GM18520 (cell line): ENCODE measurements around the gene CRYBG1.
"Not testable (repeated sequence)": the region's sequence is repeated elsewhere in the genome, so short reads cannot be mapped to it uniquely, and the experiment has no call there.

Experiments
- ATAC-seq: cut with Tn5 transposase; IDR thresholded peaks from one replicate; pipeline ENCODE4 v1.9.1; 2021; ENCODE audit not compliant: unreplicated experiment

CRYBG1 gene

GRCh38 chr6:106546691-106547414 lies 186.3 kb downstream of the CRYBG1 start:
- ATAC-seq = no peak

DNA sequence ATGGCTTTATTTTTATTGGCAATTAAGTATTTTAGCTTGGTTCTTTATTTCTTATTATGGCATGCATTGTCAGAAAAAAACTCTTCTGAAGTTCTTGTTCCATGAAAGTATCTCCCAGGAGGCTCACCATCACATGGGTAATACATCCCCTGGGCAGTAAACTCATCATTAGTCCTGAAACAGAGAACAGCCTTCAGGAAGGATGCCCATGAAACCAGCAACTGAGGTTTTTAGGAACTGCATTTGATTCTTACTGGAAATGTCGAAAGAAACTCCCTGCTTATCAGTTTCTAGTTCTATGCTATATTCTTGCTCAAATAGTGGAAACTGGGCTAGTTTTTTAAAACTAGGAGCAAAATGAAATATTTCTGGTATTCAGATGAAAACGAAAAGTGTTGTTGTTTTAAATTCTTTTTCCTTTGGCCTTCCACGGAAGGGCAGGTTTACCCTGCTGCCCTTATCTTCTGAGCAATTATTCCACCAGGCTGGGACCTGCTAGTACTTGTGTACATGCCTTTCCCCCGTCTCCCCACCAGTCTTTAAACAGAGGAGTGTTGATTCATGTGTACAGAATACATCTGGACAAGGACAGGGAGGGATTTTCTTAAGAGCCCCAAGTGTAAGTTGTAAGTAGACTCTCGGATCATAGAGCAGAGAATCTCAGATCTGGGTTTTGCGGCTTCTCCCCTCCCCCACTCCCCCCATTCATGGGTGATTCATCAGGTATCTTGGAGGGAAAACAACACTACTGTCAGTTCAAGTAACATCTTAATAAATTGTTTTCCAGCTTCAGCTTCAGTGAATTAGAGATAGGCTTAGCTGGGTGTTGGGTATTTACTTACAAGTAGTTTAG lies 187.3 kb downstream of the CRYBG1 start:
- no peak for ATAC-seq

GRCh38 chr6:106548926-106549455 lies 188.5 kb downstream of the CRYBG1 start:
- not testable (repeated sequence) for ATAC-seq

GRCh38 chr6:106549521-106549920 lies 189.0 kb downstream of the CRYBG1 start:
- ATAC-seq = no peak

DNA sequence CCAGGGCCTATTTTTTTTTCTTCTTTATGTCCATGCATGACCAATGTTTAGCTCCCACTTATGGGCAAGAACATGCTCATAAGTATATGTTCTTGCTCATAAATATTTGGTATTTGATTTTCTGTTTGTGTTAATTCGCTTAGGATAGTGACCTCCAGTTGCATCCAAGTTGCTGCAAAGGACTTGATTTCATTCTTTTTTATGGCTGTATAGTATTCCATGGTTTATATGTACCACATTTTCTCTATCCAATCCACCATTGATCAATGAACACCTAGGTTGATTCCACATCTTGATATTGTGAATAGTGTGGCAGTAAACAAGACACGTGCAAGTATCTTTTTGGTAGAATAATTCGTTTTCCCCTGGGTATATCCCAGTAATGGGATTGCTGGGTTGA lies 190.6 kb downstream of the CRYBG1 start:
- no peak for ATAC-seq

DNA sequence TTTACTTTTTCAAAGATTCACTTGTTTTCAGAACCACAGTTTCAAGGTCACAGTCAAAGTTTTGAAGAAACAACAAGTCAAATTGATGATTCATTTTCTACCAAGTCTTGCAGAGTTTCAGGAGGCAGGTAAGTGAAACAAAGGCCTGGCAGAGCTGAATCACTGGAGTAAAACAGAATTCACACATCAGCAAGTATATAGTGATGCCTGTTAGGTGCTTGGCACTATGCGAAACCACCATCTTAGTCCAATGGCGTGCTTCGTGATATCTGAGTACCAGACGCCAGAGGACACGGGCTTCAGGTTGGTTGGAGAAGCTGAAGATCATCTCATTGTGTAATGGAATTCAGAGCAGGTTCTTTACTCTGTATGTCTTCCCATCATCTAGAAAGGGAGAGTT lies 192.9 kb downstream of the CRYBG1 start:
- ATAC-seq = no peak

- ATAC-seq = no peak
Observed at GRCh38 chr6:106555767-106556166, 195.2 kb downstream of the CRYBG1 start.

GRCh38 chr6:106556368-106556960 lies 195.9 kb downstream of the CRYBG1 start:
- no peak for ATAC-seq

GRCh38 chr6:106557837-106558236 lies 197.3 kb downstream of the CRYBG1 start:
- ATAC-seq = no peak

- ATAC-seq = no peak
Observed at GRCh38 chr6:106558364-106558763, 197.8 kb downstream of the CRYBG1 start.

GRCh38 chr6:106559659-106560058 lies 199.1 kb downstream of the CRYBG1 start:
- not testable (repeated sequence) for ATAC-seq

DNA sequence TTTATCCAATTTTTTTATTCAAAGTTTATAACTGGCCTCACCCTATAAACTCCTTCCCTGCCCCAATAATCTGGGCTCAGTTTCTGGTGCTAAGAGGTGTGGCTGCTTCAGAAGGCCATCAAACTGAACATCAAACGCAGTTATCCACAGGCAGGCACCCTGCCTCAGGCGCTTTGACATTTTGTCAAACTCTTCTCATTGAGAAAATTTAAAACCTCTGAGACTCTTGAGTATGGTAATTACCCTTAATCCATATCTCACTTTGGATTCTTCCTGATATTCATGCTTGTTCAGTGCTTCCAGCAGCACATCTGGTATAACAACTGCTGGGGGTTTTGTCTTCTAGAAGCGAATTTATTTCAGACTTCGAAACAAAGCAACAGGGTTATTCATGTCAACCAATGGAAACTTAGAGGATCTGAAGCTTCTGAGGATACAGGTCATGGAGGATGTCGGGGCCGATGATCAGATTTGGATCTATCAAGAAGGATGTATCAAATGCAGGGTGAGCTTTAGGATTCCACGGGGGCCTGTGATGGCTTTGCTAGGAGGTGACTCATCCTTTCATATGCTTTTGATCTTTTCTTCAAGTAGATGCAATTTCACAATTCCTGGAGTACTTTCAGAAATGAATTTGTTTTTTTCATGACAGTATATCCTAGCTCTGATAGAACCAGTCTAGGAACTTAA lies 200.6 kb downstream of the CRYBG1 start:
- no peak for ATAC-seq

DNA sequence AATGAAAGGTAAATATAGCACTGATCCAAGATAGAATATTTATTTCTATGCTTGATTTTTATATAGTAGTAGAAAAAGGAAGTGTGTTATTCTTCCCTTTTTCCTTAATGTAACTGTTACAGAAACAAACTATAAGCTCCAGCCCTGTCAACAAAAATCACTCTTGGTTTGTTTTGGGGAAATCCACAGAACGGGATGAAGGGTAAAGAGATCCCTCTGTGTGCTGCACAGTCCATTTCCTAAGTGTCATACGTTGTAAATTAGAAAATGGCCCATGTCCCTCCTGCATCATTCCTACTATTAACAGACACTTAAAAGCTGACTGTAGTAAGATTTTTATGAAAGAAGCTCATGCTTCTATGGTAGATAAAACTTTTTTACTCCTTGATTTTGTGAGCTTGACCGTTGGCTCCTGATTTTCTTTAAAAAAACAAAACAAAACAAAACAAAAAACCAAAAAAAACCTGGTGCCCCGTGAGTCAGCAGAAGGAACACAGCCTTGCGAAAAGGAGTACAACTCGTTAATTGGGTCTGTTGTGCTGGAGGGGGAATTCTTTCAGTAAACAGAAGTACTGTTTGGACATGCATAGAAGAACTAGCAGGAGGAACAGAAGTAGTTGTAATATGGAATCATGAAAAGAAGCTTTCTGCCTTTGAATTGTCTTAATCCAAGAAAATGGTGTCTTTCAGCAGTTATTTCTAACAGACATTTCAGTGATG lies 201.3 kb downstream of the CRYBG1 start:
- ATAC-seq = no peak

DNA sequence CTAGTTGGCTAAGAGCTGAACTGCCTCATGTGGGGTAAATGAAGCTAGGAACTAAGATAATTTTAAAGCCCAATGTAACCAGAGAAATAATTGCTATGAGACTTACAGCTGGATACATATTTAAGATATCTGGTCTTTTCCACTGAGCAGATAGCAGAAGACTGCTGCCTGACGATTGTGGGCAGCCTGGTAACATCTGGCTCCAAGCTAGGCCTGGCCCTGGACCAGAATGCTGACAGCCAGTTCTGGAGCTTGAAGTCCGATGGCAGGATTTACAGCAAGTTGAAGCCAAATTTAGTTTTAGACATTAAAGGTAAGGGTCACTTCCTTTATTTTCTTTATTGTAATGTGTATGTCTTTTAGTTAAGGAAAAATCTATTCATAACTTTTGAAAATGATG lies 203.1 kb downstream of the CRYBG1 start:
- no peak for ATAC-seq

GRCh38 chr6:106564476-106564875 lies 204.0 kb downstream of the CRYBG1 start:
- no peak for ATAC-seq

DNA sequence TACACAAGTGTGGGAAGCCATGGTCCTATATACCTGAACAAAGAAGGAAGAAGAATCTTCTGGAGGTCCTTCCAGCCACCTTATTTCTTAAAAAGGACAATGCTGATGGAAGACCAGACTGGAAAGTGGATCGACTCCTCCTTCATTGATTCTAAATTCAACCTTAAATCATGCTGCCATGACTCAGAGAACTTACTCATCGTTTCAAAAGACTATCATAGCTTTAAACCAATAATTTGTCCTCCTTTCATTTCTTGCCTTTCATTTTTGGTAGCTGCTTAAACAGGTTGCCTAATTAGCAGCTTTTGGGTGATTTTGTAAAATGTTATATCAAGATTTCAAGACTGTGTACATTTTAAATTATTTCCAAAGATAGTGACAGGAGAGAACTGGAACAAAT lies 208.0 kb downstream of the CRYBG1 start:
- no peak for ATAC-seq

GRCh38 chr6:106569428-106569827 lies 208.9 kb downstream of the CRYBG1 start:
- ATAC-seq = no peak

DNA sequence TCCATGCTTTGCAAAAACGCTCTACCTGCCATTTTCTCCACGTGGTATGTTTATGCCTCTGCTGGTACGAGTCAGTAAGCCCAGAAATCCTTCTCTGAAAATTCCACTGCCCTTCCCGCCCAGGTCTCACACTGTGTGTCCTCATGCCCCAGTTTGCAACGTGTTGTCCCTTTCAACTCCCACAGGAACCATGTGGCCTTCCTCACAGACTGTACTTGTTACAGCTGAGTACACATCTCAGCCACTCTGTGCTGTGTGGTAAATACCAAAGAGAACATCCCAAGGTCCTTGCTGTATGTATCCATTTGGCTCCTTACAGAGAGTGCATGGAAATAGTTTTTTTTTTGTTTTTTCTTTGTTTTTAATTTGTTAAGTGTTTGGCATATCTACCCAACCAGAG lies 211.9 kb downstream of the CRYBG1 start:
- ATAC-seq = no peak

- no peak for ATAC-seq
Observed at GRCh38 chr6:106572875-106573585, 212.5 kb downstream of the CRYBG1 start.
